Neural cell (in vitro differentiated cells): ENCODE data around the gene ARHGAP24. TPM values are rescaled to one million over a fixed set of nuclear protein-coding genes. Genes with fewer than 3 reads are reported as not detected.
"Not testable (repeated sequence)": the region's sequence is repeated elsewhere in the genome, so short reads cannot be mapped to it uniquely, and the experiment has no call there.

Source experiments
- H2AFZ ChIP-seq: fragments of 200-600, 300-800 bp; sonication (generic), shearing (Covaris generic); 2 replicates; pipeline ENCODE4 v1.6.0; 2014; ENCODE audit warnings: low read depth, mild to moderate bottlenecking, antibody characterized with exemption, low read length, moderate library complexity
- H3F3A ChIP-seq: fragments of 200-600 bp; shearing (Covaris generic); 2 replicates; pipeline ENCODE4 v1.6.1; 2016; ENCODE audit warnings: mild to moderate bottlenecking, moderate library complexity, mixed read lengths, antibody characterized with exemption, low read length; ENCODE audit not compliant: insufficient read depth, poor library complexity, severe bottlenecking
- H3K27ac ChIP-seq: fragments of 200-600, 300-800 bp; sonication (generic), shearing (Covaris generic); 2 replicates; pipeline ENCODE4 v1.5.1; 2014; ENCODE audit warnings: mild to moderate bottlenecking, low read length, moderate library complexity
- H3K27me3 ChIP-seq: fragments of 300-800, 200-600 bp; sonication (generic), shearing (Covaris generic); 2 replicates; pipeline ENCODE4 v1.6.0; 2014; ENCODE audit warnings: mild to moderate bottlenecking, low read depth, low read length, moderate library complexity; ENCODE audit not compliant: insufficient read depth
- H3K36me3 ChIP-seq: fragments of 300-800, 200-600 bp; sonication (generic), shearing (Covaris generic); 2 replicates; pipeline ENCODE4 v1.5.1; 2014; ENCODE audit warnings: mild to moderate bottlenecking, antibody characterized with exemption, low read length, moderate library complexity; ENCODE audit not compliant: insufficient read depth
- H3K4me2 ChIP-seq: fragments of 300-800, 200-600 bp; sonication (generic), shearing (Covaris generic); 2 replicates; pipeline ENCODE4 v1.6.0; 2014; ENCODE audit warnings: mild to moderate bottlenecking, low read length
- H3K4me3 ChIP-seq: fragments of 300-800, 200-600 bp; sonication (generic), shearing (Covaris generic); 2 replicates; pipeline ENCODE4 v1.5.1; 2014; ENCODE audit warnings: mild to moderate bottlenecking, low read length, moderate library complexity
- H3K79me2 ChIP-seq: fragments of 200-600 bp; shearing (Covaris generic); replicated peaks from 2 replicates; pipeline ENCODE4 v1.6.0; 2014; ENCODE audit warnings: mild to moderate bottlenecking, low read length, moderate library complexity; ENCODE audit not compliant: insufficient read depth
- H3K9ac ChIP-seq: fragments of 300-800, 200-600 bp; sonication (generic), shearing (Covaris generic); 2 replicates; pipeline ENCODE4 v1.6.1; 2016; ENCODE audit warnings: mild to moderate bottlenecking, low read length, mixed read lengths
- H3K9me2 ChIP-seq: fragments of 200-600 bp; shearing (Covaris generic); 2 replicates; pipeline ENCODE4 v1.6.1; 2016; ENCODE audit warnings: mild to moderate bottlenecking, low read length, mixed read lengths; ENCODE audit not compliant: insufficient read depth
- H3K9me3 ChIP-seq: fragments of 200-600, 300-800 bp; sonication (generic), shearing (Covaris generic); 2 replicates; pipeline ENCODE4 v1.6.1; 2016; ENCODE audit warnings: mild to moderate bottlenecking, mixed run types, low read length, moderate library complexity, mixed read lengths
- H4K20me1 ChIP-seq: fragments of 200-600 bp; shearing (Covaris generic); 2 replicates; pipeline ENCODE4 v1.6.1; 2016; ENCODE audit warnings: mild to moderate bottlenecking, mixed run types; ENCODE audit not compliant: insufficient read depth
- CTCF ChIP-seq: fragments of 450-650 bp; IDR thresholded peaks from 2 replicates; pipeline ENCODE4 v1.5.1; 2014; ENCODE audit warnings: antibody characterized with exemption, mild to moderate bottlenecking, moderate library complexity; ENCODE audit not compliant: poor library complexity, severe bottlenecking
- EP300 ChIP-seq: fragments of 450-650 bp; conservative IDR thresholded peaks from 2 replicates; pipeline ENCODE4 v1.6.1; 2014; ENCODE audit warnings: antibody characterized with exemption, mild to moderate bottlenecking, moderate library complexity; ENCODE audit not compliant: poor library complexity, severe bottlenecking
- EZH2 ChIP-seq: fragments of 200-600, 300-800 bp; shearing (Covaris generic), sonication (generic); IDR thresholded peaks from 2 replicates; pipeline ENCODE4 v1.6.1; 2014; ENCODE audit warnings: antibody characterized with exemption, low read length, borderline replicate concordance, mild to moderate bottlenecking; ENCODE audit not compliant: insufficient read depth, poor library complexity, severe bottlenecking
- MXI1 ChIP-seq: fragments of 450-650 bp; conservative IDR thresholded peaks from 2 replicates; pipeline ENCODE4 v1.6.1; 2014; ENCODE audit warnings: antibody characterized with exemption, mild to moderate bottlenecking; ENCODE audit not compliant: poor library complexity, severe bottlenecking
- POLR2AphosphoS5 ChIP-seq: IDR thresholded peaks from 2 replicates; pipeline ENCODE4 v1.6.1; 2012
- RAD21 ChIP-seq: fragments of 450-650 bp; conservative IDR thresholded peaks from 2 replicates; pipeline ENCODE4 v1.6.1; 2014; ENCODE audit warnings: antibody characterized with exemption, mild to moderate bottlenecking, moderate library complexity
- SMC3 ChIP-seq: fragments of 450-650 bp; conservative IDR thresholded peaks from 2 replicates; pipeline ENCODE4 v1.6.1; 2014; ENCODE audit warnings: antibody characterized with exemption, mild to moderate bottlenecking, moderate library complexity; ENCODE audit not compliant: poor library complexity
- TAF1 ChIP-seq: IDR thresholded peaks from 2 replicates; pipeline ENCODE4 v1.6.1; 2012; ENCODE audit warnings: low read depth
- polyA plus RNA-seq: library from polyadenylated mRNA; depleted of rRNA; stranded (reverse); fragments of >200 nt; gene quantifications from 2 replicates; pipeline ENCODE4 v1.2.3, GENCODE V29; 2014
- TF ChIP-seq, protein P1 (sequence below): IDR thresholded peaks from 2 replicates; pipeline ENCODE4 v1.6.1; 2012; ENCODE audit warnings: borderline replicate concordance

The ARHGAP24 gene
- polyA plus RNA-seq, 1 donor from 2014 or later: 2.9 TPM

- H3K9me2 ChIP-seq: no peaks in the 10 kb centered on the region
- no peak overlapping the region for H3K4me3 ChIP-seq
- no peak overlapping the region for H3K4me2 ChIP-seq
- H3K79me2 ChIP-seq: no peaks in the 10 kb centered on the region
- no peak overlapping the region for H3K9ac ChIP-seq
- H4K20me1 ChIP-seq: no peaks in the 10 kb centered on the region
- H2AFZ ChIP-seq: no peak overlapping the region
- H3K27ac ChIP-seq: no peak overlapping the region
- H3K36me3 ChIP-seq: no peaks in the 10 kb centered on the region
- no peak for TF ChIP-seq TAF1
- TF ChIP-seq, protein P1, sequence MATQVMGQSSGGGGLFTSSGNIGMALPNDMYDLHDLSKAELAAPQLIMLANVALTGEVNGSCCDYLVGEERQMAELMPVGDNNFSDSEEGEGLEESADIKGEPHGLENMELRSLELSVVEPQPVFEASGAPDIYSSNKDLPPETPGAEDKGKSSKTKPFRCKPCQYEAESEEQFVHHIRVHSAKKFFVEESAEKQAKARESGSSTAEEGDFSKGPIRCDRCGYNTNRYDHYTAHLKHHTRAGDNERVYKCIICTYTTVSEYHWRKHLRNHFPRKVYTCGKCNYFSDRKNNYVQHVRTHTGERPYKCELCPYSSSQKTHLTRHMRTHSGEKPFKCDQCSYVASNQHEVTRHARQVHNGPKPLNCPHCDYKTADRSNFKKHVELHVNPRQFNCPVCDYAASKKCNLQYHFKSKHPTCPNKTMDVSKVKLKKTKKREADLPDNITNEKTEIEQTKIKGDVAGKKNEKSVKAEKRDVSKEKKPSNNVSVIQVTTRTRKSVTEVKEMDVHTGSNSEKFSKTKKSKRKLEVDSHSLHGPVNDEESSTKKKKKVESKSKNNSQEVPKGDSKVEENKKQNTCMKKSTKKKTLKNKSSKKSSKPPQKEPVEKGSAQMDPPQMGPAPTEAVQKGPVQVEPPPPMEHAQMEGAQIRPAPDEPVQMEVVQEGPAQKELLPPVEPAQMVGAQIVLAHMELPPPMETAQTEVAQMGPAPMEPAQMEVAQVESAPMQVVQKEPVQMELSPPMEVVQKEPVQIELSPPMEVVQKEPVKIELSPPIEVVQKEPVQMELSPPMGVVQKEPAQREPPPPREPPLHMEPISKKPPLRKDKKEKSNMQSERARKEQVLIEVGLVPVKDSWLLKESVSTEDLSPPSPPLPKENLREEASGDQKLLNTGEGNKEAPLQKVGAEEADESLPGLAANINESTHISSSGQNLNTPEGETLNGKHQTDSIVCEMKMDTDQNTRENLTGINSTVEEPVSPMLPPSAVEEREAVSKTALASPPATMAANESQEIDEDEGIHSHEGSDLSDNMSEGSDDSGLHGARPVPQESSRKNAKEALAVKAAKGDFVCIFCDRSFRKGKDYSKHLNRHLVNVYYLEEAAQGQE: no peak
- TF ChIP-seq POLR2AphosphoS5: no peak
- TF ChIP-seq SMC3: no peak
- no peak for TF ChIP-seq EZH2
- no peak for TF ChIP-seq RAD21
- TF ChIP-seq CTCF: no peak
- no peak for TF ChIP-seq MXI1
- no peak for TF ChIP-seq EP300
- no peaks in the 10 kb centered on the region for H3K9me3 ChIP-seq
- H3F3A ChIP-seq: no peaks in the 10 kb centered on the region
- H3K27me3 ChIP-seq: no peaks in the 10 kb centered on the region
Observed at GRCh38 chr4:85964298-85964697, 489.3 kb downstream of the ARHGAP24 start.

DNA sequence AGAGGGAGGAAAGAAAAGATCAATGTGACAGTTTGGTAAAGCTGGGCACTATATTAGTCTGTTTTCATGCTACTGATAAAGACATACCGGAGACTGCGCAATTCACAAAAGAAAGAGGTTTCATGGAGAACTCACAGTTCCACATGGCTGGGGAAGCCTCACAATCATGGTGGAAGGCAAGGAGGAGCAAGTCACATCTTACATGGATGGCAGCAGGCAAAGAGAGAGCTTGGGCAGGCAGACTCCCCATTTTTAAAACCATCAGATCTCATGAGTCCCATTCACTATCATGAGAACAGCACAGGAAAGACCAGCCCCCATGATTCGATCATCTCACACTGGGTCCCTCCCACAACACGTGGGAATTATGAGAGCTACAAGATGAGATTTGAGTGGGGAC, 490.1 kb downstream of the ARHGAP24 start:
- not testable (repeated sequence) for H3K36me3 ChIP-seq, H3K4me3 ChIP-seq, H3K9me3 ChIP-seq, H3K27ac ChIP-seq, H3F3A ChIP-seq, H2AFZ ChIP-seq, H3K79me2 ChIP-seq, H3K27me3 ChIP-seq, H3K4me2 ChIP-seq, H3K9me2 ChIP-seq, H3K9ac ChIP-seq, H4K20me1 ChIP-seq

DNA sequence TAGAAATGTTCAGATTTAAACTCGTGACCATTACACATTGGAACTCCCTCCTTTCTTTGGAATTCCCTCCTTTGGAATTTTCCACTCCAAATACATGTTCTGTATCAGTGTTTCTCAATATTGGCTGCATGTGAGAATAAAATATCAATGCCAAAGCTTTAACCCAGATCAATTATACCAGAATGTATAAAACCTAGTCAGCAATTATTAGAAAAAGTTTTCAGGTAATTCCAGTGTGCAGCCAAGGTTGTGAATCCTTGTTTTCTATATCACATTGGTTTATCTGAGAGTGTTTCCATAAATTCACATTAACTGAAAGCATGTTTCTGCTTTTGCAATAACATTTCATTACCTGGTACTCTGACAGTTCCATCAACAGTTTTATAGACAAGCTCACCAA, 490.6 kb downstream of the ARHGAP24 start:
- Histone ChIP-seq H3K4me2 (no peak overlapping the region), H3F3A (no peaks in the 10 kb centered on the region), H3K79me2 (no peaks in the 10 kb centered on the region), H2AFZ (no peak overlapping the region), H3K9me3 (no peaks in the 10 kb centered on the region), H3K27ac (no peak overlapping the region), H3K4me3 (no peak overlapping the region), H4K20me1 (no peaks in the 10 kb centered on the region), H3K9me2 (no peaks in the 10 kb centered on the region), H3K36me3 (no peaks in the 10 kb centered on the region), H3K9ac (no peak overlapping the region), H3K27me3 (no peaks in the 10 kb centered on the region)
- TF ChIP-seq TAF1 (no peak), EZH2 (no peak), CTCF (no peak), RAD21 (no peak), EP300 (no peak)
